Caco-2 (cell line): ENCODE data around the gene ZNF565. TPM values are rescaled to one million over a fixed set of nuclear protein-coding genes. Genes with fewer than 3 reads are reported as not detected.

Experiments used
- BruUV-seq: library from RNA; stranded (reverse); fragments of 400-500 nt; replicated peaks from 2 replicates; lab custom pipeline; 2021; lab: Mats Ljungman, UMichigan
- CTCF ChIA-PET: fragments of 300-600 bp; sonication (Branson Sonifier 250); formaldehyde crosslinking; loops from one replicate; lab custom pipeline; 2022; ENCODE audit warnings: antibody characterized with exemption; lab: Charles Lee
- POLR2A ChIA-PET: fragments of 300-600 bp; sonication (Branson Sonifier 250); formaldehyde crosslinking; loops from one replicate; lab custom pipeline; 2022; ENCODE audit warnings: antibody characterized with exemption; lab: Charles Lee
- DNase-seq, 2 experiments: peaks; one replicate each; pipeline versions ENCODE4 v3.0.0 to v3.0.0-alpha.2; 2020 to 2022
- H3K27me3 ChIP-seq: replicated peaks from 2 replicates; pipeline ENCODE4 v1.6.0; 2011; ENCODE audit warnings: low read length; ENCODE audit not compliant: control insufficient read depth, insufficient read depth
- H3K36me3 ChIP-seq: 2 replicates; pipeline ENCODE4 v1.5.1; 2011; ENCODE audit warnings: low read length; ENCODE audit not compliant: control insufficient read depth, insufficient read depth
- H3K4me1 ChIP-seq: fragments of 250-450 bp; sonication (Bioruptor Pico); 2 replicates; pipeline ENCODE4 v1.5.1; 2020; ENCODE audit warnings: mild to moderate bottlenecking
- H3K4me3 ChIP-seq: 2 replicates; pipeline ENCODE4 v1.5.1; 2011; ENCODE audit warnings: low read depth, mild to moderate bottlenecking, control low read depth, low read length
- H3K9me3 ChIP-seq: fragments of 250-450 bp; sonication (Bioruptor Pico); 2 replicates; pipeline ENCODE4 v1.5.1; 2020; ENCODE audit warnings: mild to moderate bottlenecking, moderate library complexity
- H3K27ac Mint-ChIP-seq: one replicate; pipeline ENCODE4 v1.8.0; 2022; ENCODE audit warnings: mixed read lengths; ENCODE audit not compliant: unreplicated experiment
- H3K27me3 Mint-ChIP-seq: one replicate; pipeline ENCODE4 v1.8.0; 2022; ENCODE audit warnings: mixed read lengths; ENCODE audit not compliant: insufficient read depth, unreplicated experiment
- H3K36me3 Mint-ChIP-seq: one replicate; pipeline ENCODE4 v1.8.0; 2022; ENCODE audit warnings: mild to moderate bottlenecking, mixed read lengths; ENCODE audit not compliant: insufficient read depth, unreplicated experiment
- H3K4me1 Mint-ChIP-seq: one replicate; pipeline ENCODE4 v1.8.0; 2022; ENCODE audit warnings: low read depth, mixed read lengths; ENCODE audit not compliant: unreplicated experiment
- H3K4me3 Mint-ChIP-seq: one replicate; pipeline ENCODE4 v1.8.0; 2022; ENCODE audit warnings: mild to moderate bottlenecking, moderate library complexity, mixed read lengths; ENCODE audit not compliant: unreplicated experiment
- H3K9me3 Mint-ChIP-seq: one replicate; pipeline ENCODE4 v1.8.0; 2022; ENCODE audit warnings: mixed read lengths; ENCODE audit not compliant: unreplicated experiment
- intact Hi-C: fragments of 100-400 bp; cut with micrococcal nuclease; formaldehyde crosslinking; loops from one replicate; pipeline ENCODE4 v1.10.0; 2022; ENCODE audit not compliant: unreplicated experiment
- total RNA-seq: library from RNA; stranded (reverse); gene quantifications from 2 replicates; pipeline ENCODE4 v1.2.3, GENCODE V29; 2022
- TF ChIP-seq, protein P1 (sequence below), 2 experiments: fragments of 200-600 bp in 1 of 2; IDR thresholded peaks; 1 replicate in 1 of 2; 2 replicates in 1 of 2; pipeline versions ENCODE4 v1.5.1 to v1.8.0; 2011 to 2022; ENCODE audit warnings: antibody characterized with exemption in 1 of 2, control low read depth in 1 of 2, inconsistent platforms in 1 of 2, low read depth in 1 of 2, low read length in 1 of 2, mild to moderate bottlenecking in 1 of 2, moderate library complexity in 1 of 2; ENCODE audit not compliant: insufficient read depth in 1 of 2, severe bottlenecking in 1 of 2, unreplicated experiment in 1 of 2

The ZNF565 gene
- total RNA-seq, 1 experiment from 2014 or later = 3.8 TPM

DNA sequence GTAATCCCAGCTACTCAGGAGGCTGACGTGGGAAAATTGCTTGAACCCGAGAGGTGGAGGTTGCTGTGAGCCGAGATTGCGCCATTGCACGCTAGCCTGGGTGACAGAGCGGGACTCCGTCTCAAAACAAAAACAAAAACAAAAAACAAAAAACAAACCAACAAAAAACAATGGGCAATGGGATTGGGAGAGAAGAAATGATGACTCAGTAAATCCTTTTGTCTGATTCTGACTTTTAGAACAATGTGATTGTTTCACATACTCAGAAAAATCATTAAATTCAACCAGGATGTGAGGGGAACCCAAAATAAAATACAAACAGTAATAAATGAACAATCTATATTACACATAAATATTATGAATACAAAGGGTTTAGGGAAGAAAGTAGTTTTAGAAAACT lies 5.1 kb downstream of the ZNF565 start:
- Histone ChIP-seq H3K36me3 (no peaks in the 10 kb centered on the region), H3K27me3 (no peaks in the 10 kb centered on the region), H3K9me3 (no peaks in the 10 kb centered on the region), H3K4me1 (no peaks in the 10 kb centered on the region), H3K4me3 (no peak overlapping the region)
- POLR2A ChIA-PET = no interaction called here
- BruUV-seq = no TSS peak
- Mint-ChIP-seq H3K9me3 (no peaks in the 10 kb centered on the region), H3K27me3 (no peaks in the 10 kb centered on the region), H3K4me3 (no peak overlapping the region), H3K4me1 (no peaks in the 10 kb centered on the region), H3K27ac (no peak overlapping the region), H3K36me3 (no peaks in the 10 kb centered on the region)
- CTCF ChIA-PET = no interaction called here
- TF ChIP-seq, protein P1, sequence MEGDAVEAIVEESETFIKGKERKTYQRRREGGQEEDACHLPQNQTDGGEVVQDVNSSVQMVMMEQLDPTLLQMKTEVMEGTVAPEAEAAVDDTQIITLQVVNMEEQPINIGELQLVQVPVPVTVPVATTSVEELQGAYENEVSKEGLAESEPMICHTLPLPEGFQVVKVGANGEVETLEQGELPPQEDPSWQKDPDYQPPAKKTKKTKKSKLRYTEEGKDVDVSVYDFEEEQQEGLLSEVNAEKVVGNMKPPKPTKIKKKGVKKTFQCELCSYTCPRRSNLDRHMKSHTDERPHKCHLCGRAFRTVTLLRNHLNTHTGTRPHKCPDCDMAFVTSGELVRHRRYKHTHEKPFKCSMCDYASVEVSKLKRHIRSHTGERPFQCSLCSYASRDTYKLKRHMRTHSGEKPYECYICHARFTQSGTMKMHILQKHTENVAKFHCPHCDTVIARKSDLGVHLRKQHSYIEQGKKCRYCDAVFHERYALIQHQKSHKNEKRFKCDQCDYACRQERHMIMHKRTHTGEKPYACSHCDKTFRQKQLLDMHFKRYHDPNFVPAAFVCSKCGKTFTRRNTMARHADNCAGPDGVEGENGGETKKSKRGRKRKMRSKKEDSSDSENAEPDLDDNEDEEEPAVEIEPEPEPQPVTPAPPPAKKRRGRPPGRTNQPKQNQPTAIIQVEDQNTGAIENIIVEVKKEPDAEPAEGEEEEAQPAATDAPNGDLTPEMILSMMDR (IDR thresholded peaks at IDR 0.05; ENCODE audit: insufficient read depth in 1 of 2, low read depth in 1 of 2, low read length in 1 of 2, severe bottlenecking in 1 of 2, unreplicated experiment in 1 of 2) = no peak
- intact Hi-C loops = no loop called here
- no peak for DNase-seq

DNA sequence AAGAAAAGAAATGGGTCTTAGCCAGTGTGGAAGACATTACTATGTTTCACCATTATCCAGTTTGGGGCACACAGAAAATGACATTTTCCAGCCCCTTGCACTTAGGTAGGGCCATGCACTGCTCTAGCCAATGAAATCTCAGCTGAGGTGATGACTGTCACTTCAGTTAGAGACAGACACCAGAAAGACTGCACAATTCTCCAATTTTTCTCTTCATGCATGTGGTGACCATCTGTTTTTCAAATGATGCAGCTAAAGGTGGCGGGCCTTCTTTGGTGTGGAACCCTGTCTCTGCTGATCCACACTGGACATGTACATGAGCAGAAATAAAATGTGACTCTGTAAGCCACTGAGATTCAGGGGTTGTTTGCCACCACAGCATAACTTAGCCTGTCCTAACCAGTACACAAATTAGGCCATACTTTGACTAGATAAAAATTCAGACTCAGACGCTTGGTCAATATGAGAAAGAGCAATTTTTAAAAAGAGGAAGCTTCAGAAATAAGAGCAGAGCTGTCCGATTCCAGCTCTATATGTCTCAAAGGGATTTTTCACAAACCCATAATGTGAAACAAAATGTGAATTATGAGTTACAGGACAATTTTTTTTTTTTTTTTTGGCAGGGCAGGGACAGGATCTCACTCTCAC lies 6.7 kb downstream of the ZNF565 start:
- Histone ChIP-seq H3K27me3 (no peaks in the 10 kb centered on the region), H3K36me3 (no peaks in the 10 kb centered on the region), H3K4me1 (no peaks in the 10 kb centered on the region), H3K4me3 (no peak overlapping the region), H3K9me3 (no peaks in the 10 kb centered on the region)
- Mint-ChIP-seq H3K4me3 (no peak overlapping the region), H3K36me3 (no peaks in the 10 kb centered on the region), H3K4me1 (no peaks in the 10 kb centered on the region), H3K27me3 (no peaks in the 10 kb centered on the region), H3K27ac (no peak overlapping the region), H3K9me3 (no peaks in the 10 kb centered on the region)
- ChIA-PET CTCF (no interaction called here), POLR2A (no interaction called here)
- BruUV-seq = no TSS peak
- DNase-seq = no peak
- TF ChIP-seq, protein P1 (IDR thresholded peaks at IDR 0.05; ENCODE audit: insufficient read depth in 1 of 2, low read depth in 1 of 2, low read length in 1 of 2, severe bottlenecking in 1 of 2, unreplicated experiment in 1 of 2) = no peak
- intact Hi-C loops = no loop called here

DNA sequence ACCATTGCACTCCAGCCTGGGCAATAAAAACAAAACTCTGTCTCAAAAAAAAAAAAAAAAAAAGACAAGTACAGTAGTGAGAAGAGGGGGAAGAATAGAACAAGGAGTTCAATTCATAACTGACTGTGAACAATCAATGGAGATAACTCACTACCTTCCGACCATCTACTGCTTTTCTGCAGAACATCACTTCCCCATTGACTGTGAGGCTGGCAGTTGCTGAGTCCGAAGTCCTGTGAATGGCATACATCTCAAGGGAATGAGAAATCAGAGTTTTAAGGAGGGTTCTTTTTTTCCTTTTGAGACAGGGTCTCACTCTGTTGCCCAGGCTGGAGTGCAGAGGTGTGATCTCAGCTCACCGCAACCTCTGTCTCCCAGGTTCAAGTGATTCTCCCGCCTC lies 11.2 kb downstream of the ZNF565 start:
- intact Hi-C loops = no loop called here
- H3K27me3 ChIP-seq = no peaks in the 10 kb centered on the region
- H3K27ac Mint-ChIP-seq = no peak overlapping the region
- no peaks in the 10 kb centered on the region for H3K27me3 Mint-ChIP-seq
- BruUV-seq = no TSS peak
- H3K4me3 ChIP-seq = no peak overlapping the region
- no peaks in the 10 kb centered on the region for H3K36me3 Mint-ChIP-seq
- no peaks in the 10 kb centered on the region for H3K36me3 ChIP-seq
- H3K4me1 ChIP-seq = no peaks in the 10 kb centered on the region
- H3K9me3 Mint-ChIP-seq = no peaks in the 10 kb centered on the region
- DNase-seq = no peak
- TF ChIP-seq, protein P1 (IDR thresholded peaks at IDR 0.05; ENCODE audit: insufficient read depth in 1 of 2, low read depth in 1 of 2, low read length in 1 of 2, severe bottlenecking in 1 of 2, unreplicated experiment in 1 of 2) = no peak
- ChIA-PET CTCF (no interaction called here), POLR2A (no interaction called here)
- no peak overlapping the region for H3K4me3 Mint-ChIP-seq
- no peaks in the 10 kb centered on the region for H3K4me1 Mint-ChIP-seq
- H3K9me3 ChIP-seq = no peaks in the 10 kb centered on the region
